Upper lobe of right lung (tissue), 1 donor: ENCODE results near the gene SLC16A4. TPM values are rescaled to one million over a fixed set of nuclear protein-coding genes. Genes with fewer than 3 reads are reported as not detected.

Experiments
- ATAC-seq: fragments of 200-7000 bp; cut with Tn5 transposase; one replicate; pipeline ENCODE4 v1.9.1; 2020; ENCODE audit warnings: mild to moderate bottlenecking, moderate library complexity
- DNase-seq: peaks from one replicate; pipeline ENCODE4 v3.0.0-alpha.2; 2020
- H3K27ac ChIP-seq: fragments of 200-600 bp; one replicate; pipeline ENCODE4 v1.8.0; 2022
- H3K27me3 ChIP-seq: fragments of 200-600 bp; one replicate; pipeline ENCODE4 v1.8.0; 2022; ENCODE audit warnings: mild to moderate bottlenecking
- H3K36me3 ChIP-seq: fragments of 200-600 bp; one replicate; pipeline ENCODE4 v1.8.0; 2022
- H3K4me1 ChIP-seq: fragments of 200-600 bp; one replicate; pipeline ENCODE4 v1.8.0; 2022
- H3K4me3 ChIP-seq: fragments of 200-600 bp; one replicate; pipeline ENCODE4 v1.8.0; 2022; ENCODE audit warnings: mild to moderate bottlenecking
- H3K9me3 ChIP-seq: fragments of 200-600 bp; one replicate; pipeline ENCODE4 v1.8.0; 2022
- CTCF ChIP-seq: fragments of 200-600 bp; IDR thresholded peaks from one replicate; pipeline ENCODE4 v1.8.0; 2022; ENCODE audit warnings: antibody characterized with exemption
- intact Hi-C: fragments of 100-400 bp; cut with DNase I; formaldehyde crosslinking; loops from one replicate; pipeline ENCODE4 v1.11.0; 2022
- total RNA-seq: library from RNA; stranded (reverse); fragmentation: NEBNext Ultra II Directional; extraction: Animal tissue kit (Norgen Biotek cat#: 25700); gene quantifications from one replicate; pipeline ENCODE4 v1.2.1, GENCODE V29; 2021
- donor health status: DM: no; HTN: yes; CAD: no; lungs with severe emphysema.

Gene SLC16A4
- total RNA-seq, 1 donor from 2014 or later = 15.9 TPM

DNA sequence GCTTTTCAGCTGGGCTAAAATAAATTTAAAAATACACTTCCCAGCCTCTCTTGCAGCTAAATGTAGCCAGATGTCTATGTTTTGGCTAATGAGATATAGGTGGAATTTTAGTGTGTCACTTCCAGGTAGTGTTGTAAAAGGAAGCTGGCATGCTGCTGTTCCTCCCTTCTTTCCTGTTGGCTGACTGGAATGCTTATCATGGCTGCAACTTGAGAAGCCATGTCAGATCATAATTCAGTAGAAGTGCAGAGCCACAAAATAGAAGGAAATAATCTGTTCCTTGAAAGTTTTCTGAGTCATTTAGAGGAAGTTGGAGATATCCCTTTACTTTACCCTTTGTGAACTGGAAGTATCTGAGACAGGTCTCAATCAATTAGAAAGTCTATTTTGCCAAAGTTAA is 62.6 kb downstream of the SLC16A4 start:
- no peaks in the 10 kb centered on the region for H3K4me1 ChIP-seq
- no peaks in the 10 kb centered on the region for H3K36me3 ChIP-seq
- DNase-seq (no peak), ATAC-seq (no peak)
- no peaks in the 10 kb centered on the region for H3K9me3 ChIP-seq
- no peak for TF ChIP-seq CTCF
- H3K27me3 ChIP-seq = no peaks in the 10 kb centered on the region
- no peak overlapping the region for H3K4me3 ChIP-seq
- intact Hi-C loops = no loop called here
- H3K27ac ChIP-seq = no peak overlapping the region

GRCh38 chr1:110326826-110327225 is 64.0 kb downstream of the SLC16A4 start:
- Histone ChIP-seq H3K4me1 (no peaks in the 10 kb centered on the region), H3K27me3 (no peaks in the 10 kb centered on the region), H3K36me3 (no peaks in the 10 kb centered on the region), H3K27ac (no peak overlapping the region), H3K9me3 (no peaks in the 10 kb centered on the region), H3K4me3 (no peak overlapping the region)
- no peak for ATAC-seq
- intact Hi-C loops = no loop called here
- DNase-seq = no peak
- TF ChIP-seq CTCF = no peak

DNA sequence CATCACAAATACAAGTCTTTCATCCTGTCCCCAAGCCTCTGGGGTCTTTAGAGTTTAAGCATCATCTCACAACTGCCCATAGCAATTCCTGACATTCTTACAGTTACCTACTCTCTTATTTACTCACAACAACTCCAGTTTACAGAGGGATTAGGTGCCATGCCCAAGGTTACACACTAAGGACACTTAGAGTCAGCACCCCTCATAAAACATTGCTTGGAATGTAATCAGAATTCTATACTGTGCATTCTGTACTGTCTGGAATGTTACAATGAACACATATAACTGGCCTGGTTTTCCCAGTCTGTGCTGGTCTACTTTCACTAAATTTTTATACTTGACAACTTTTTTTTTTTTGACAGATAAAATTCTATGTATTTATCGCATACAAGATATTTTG is 66.2 kb downstream of the SLC16A4 start:
- intact Hi-C loops = no loop called here
- Histone ChIP-seq H3K9me3 (no peaks in the 10 kb centered on the region), H3K36me3 (no peaks in the 10 kb centered on the region), H3K27me3 (no peaks in the 10 kb centered on the region), H3K27ac (no peak overlapping the region), H3K4me1 (no peaks in the 10 kb centered on the region), H3K4me3 (no peak overlapping the region)
- no peak for ATAC-seq
- no peak for DNase-seq
- TF ChIP-seq CTCF = no peak

- Histone ChIP-seq H3K4me3 (no peak overlapping the region), H3K27ac (no peak overlapping the region), H3K4me1 (no peaks in the 10 kb centered on the region), H3K27me3 (no peaks in the 10 kb centered on the region), H3K9me3 (no peaks in the 10 kb centered on the region), H3K36me3 (no peaks in the 10 kb centered on the region)
- intact Hi-C loops = no loop called here
- no peak for TF ChIP-seq CTCF
- no peak for DNase-seq
- no peak for ATAC-seq
These were observed 69.0 kb downstream of the SLC16A4 start for GRCh38 chr1:110321846-110322245.

DNA sequence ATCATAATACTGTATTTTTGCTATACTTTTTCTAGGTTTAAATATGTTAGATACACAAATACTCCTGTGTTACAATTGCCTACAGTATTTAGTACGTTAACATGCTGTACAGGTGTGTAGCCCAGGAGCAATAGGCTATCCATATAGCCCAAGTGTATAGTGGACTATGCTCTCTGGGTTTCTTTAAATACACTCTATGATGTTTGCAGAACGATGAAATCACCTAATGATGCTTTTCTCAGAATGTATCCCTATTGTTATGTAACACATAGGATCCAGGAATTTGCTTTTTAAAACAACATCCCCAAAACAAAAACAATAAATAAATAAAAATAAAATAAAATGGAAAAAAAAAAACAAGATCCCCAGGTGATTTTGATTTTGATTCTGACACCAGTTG is 69.8 kb downstream of the SLC16A4 start:
- DNase-seq (no peak), ATAC-seq (no peak)
- H3K9me3 ChIP-seq = no peaks in the 10 kb centered on the region
- intact Hi-C loops = no loop called here
- no peak for TF ChIP-seq CTCF
- no peak overlapping the region for H3K4me3 ChIP-seq
- no peak overlapping the region for H3K27ac ChIP-seq
- no peaks in the 10 kb centered on the region for H3K4me1 ChIP-seq
- no peaks in the 10 kb centered on the region for H3K36me3 ChIP-seq
- no peaks in the 10 kb centered on the region for H3K27me3 ChIP-seq

- H3K9me3 ChIP-seq = no peaks in the 10 kb centered on the region
- H3K4me1 ChIP-seq = no peaks in the 10 kb centered on the region
- DNase-seq (no peak), ATAC-seq (no peak)
- no peaks in the 10 kb centered on the region for H3K36me3 ChIP-seq
- no peaks in the 10 kb centered on the region for H3K27me3 ChIP-seq
- H3K4me3 ChIP-seq = no peak overlapping the region
- TF ChIP-seq CTCF = no peak
- intact Hi-C loops = no loop called here
- H3K27ac ChIP-seq = no peak overlapping the region
These were observed 70.7 kb downstream of the SLC16A4 start for GRCh38 chr1:110320168-110320518.
